Body of pancreas (tissue), 4 donors: ENCODE results near the gene MRRF. TPM values are rescaled to one million over a fixed set of nuclear protein-coding genes. Genes with fewer than 3 reads are reported as not detected.

Experiments used
- ATAC-seq: fragments of 150-250 bp; one replicate; pipeline ENCODE4 v1.9.1; 2016
- DNase-seq, 4 donors: peaks; one replicate each; pipeline ENCODE4 v3.0.0-alpha.2; 2019
- H3K27ac ChIP-seq, 4 donors: fragments of 200-600 bp; sonication (generic); 1 replicate in 3 of 4; 2 replicates in 1 of 4; pipeline versions ENCODE4 v1.5.1 to v1.6.1; 2016 to 2019; ENCODE audit warnings: mild to moderate bottlenecking in 1 of 4, mixed read lengths in 1 of 4, moderate library complexity in 1 of 4
- H3K27me3 ChIP-seq, 2 donors: fragments of 200-600 bp; sonication (generic); one replicate each; pipeline ENCODE4 v1.6.0; 2016; ENCODE audit warnings: mild to moderate bottlenecking in 1 of 2
- H3K36me3 ChIP-seq, 2 donors: fragments of 200-600 bp; sonication (generic); replicated peaks in 1 of 2; 2 replicates each; pipeline ENCODE4 v1.5.1; 2016; ENCODE audit warnings: low read depth in 2 of 2; ENCODE audit not compliant: insufficient read depth in 1 of 2
- H3K4me1 ChIP-seq: fragments of 200-600 bp; sonication (generic); one replicate; pipeline ENCODE4 v1.6.0; 2016
- H3K4me3 ChIP-seq, 2 donors: fragments of 200-600 bp; sonication (generic); 1 replicate in 1 of 2; 2 replicates in 1 of 2; pipeline ENCODE4 v1.5.1; 2016 to 2019
- H3K9me3 ChIP-seq, 3 donors: fragments of 200-600 bp; sonication (generic); 1 replicate in 2 of 3; 2 replicates in 1 of 3; pipeline ENCODE4 v1.5.1; 2016
- CTCF ChIP-seq, 7 experiments: fragments of 450-650 bp in 4 of 7; fragments of 200-600 bp in 3 of 7; sonication (generic) in 3 of 7; IDR thresholded peaks; one replicate each; pipeline ENCODE4 v1.5.1; 2016 to 2019; ENCODE audit warnings: antibody characterized with exemption in 7 of 7
- POLR2A ChIP-seq, 3 donors: fragments of 450-650 bp; IDR thresholded peaks; one replicate each; pipeline ENCODE4 v1.6.1; 2016; ENCODE audit warnings: antibody characterized with exemption in 3 of 3, mild to moderate bottlenecking in 2 of 3
- WGBS, 2 donors: methylation state at CpG; one replicate each; pipeline ENCODE4 v1.1.5; 2017; 5-methylcytosine and 5-hydroxymethylcytosine counted together
- intact Hi-C: fragments of 100-400 bp; cut with DNase I; formaldehyde crosslinking; loops from one replicate; pipeline ENCODE4 v1.15.1; 2023
- total RNA-seq, 2 donors: library from RNA; depleted of rRNA; stranded (reverse); fragments of >200 nt; gene quantifications; one replicate each; pipeline ENCODE4 v1.1.0, GENCODE V29; 2016

MRRF gene
- total RNA-seq, 2 donors from 2014 or later: 11.9 to 13.5 TPM

GRCh38 chr9:122258886-122259415 is 5.7 kb upstream of the MRRF start:
- whole genome bisulfite sequencing, 2 donors: 87 to 100% methylated on average over 2 of the region's 2 CpGs
- ATAC-seq (no peak), DNase-seq (no peak)
- H3K27me3 ChIP-seq: no peaks in the 10 kb centered on the region
- H3K4me3 ChIP-seq: no peak overlapping the region
- no peak for TF ChIP-seq POLR2A (IDR thresholded peaks at IDR 0.05)
- TF ChIP-seq CTCF (IDR thresholded peaks at IDR 0.05): no peak
- intact Hi-C loops: loop anchor here (10.0 kb wide), 1 partner anchor 46 kb away; no protein-coding TSS in a partner anchor
- H3K4me1 ChIP-seq: peaks cover 24% of the 10 kb centered on the region
- H3K9me3 ChIP-seq: no peaks in the 10 kb centered on the region
- H3K36me3 ChIP-seq: peaks cover 0 to 4% of the 10 kb centered on the region in 2 donors
- no peak overlapping the region for H3K27ac ChIP-seq

- no peak for ATAC-seq
- H3K36me3 ChIP-seq: peaks cover 0 to 4% of the 10 kb centered on the region in 2 donors
- 12 to 16% methylated on average over 1 of the region's 1 CpG for WGBS, 2 donors
- TF ChIP-seq POLR2A (IDR thresholded peaks at IDR 0.05): no peak
- TF ChIP-seq CTCF (IDR thresholded peaks at IDR 0.05): no peak
- peaks cover 38% of the 10 kb centered on the region for H3K4me1 ChIP-seq
- peak; percentile 30 to 67 (median 52) for DNase-seq
- H3K27ac ChIP-seq: no peak overlapping the region
- intact Hi-C loops: no loop called here
- H3K27me3 ChIP-seq: no peaks in the 10 kb centered on the region
- no peak overlapping the region for H3K4me3 ChIP-seq
- H3K9me3 ChIP-seq: no peaks in the 10 kb centered on the region
Measured at GRCh38 chr9:122261469-122261881, 3.2 kb upstream of the MRRF start.

GRCh38 chr9:122262073-122262472 is 2.6 kb upstream of the MRRF start:
- intact Hi-C loops: no loop called here
- H3K27ac ChIP-seq: no peak overlapping the region
- ATAC-seq (no peak), DNase-seq (no peak)
- H3K36me3 ChIP-seq: peaks cover 0 to 4% of the 10 kb centered on the region in 2 donors
- no peaks in the 10 kb centered on the region for H3K27me3 ChIP-seq
- H3K4me3 ChIP-seq: no peak overlapping the region
- WGBS, 2 donors: 75 to 88% methylated on average over 1 of the region's 1 CpG
- TF ChIP-seq POLR2A (IDR thresholded peaks at IDR 0.05) (no peak), CTCF (IDR thresholded peaks at IDR 0.05) (no peak)
- H3K4me1 ChIP-seq: peaks cover 38% of the 10 kb centered on the region
- H3K9me3 ChIP-seq: no peaks in the 10 kb centered on the region

- Histone ChIP-seq H3K27ac (peak overlapping the region; percentile 80 to 98 (median 88)), H3K9me3 (no peaks in the 10 kb centered on the region), H3K4me1 (peaks cover 38% of the 10 kb centered on the region), H3K27me3 (no peaks in the 10 kb centered on the region), H3K36me3 (peaks cover 0 to 4% of the 10 kb centered on the region in 2 donors), H3K4me3 (peak overlapping the region; percentile 49 to 77)
- DNase-seq (peak in 2 of 4 donors; percentile 13 to 46), ATAC-seq (peak; percentile 20)
- intact Hi-C loops: no loop called here
- 11% methylated on average over 13 of the region's 13 CpGs for WGBS, 2 donors
- no peak for TF ChIP-seq POLR2A (IDR thresholded peaks at IDR 0.05)
- no peak for TF ChIP-seq CTCF (IDR thresholded peaks at IDR 0.05)
Measured at GRCh38 chr9:122263699-122264349, 858 bp upstream of the MRRF start.
